Mesenchymal stem cell (in vitro differentiated cells and primary cell): Measurements from ENCODE around the gene CYTH1.

Experiments
- DNase-seq: peaks from one replicate; pipeline ENCODE4 v3.0.0-alpha.2; 2013
- H2AFZ ChIP-seq: one replicate; pipeline ENCODE4 v1.6.1; 2013; ENCODE audit warnings: low read depth, mild to moderate bottlenecking, control low read depth, inconsistent platforms, low read length, moderate library complexity
- H2AK5ac ChIP-seq: 2 replicates; pipeline ENCODE4 v1.6.1; 2013; ENCODE audit warnings: low read length, moderate library complexity, mild to moderate bottlenecking, inconsistent platforms; ENCODE audit not compliant: severe bottlenecking
- H2BK120ac ChIP-seq: one replicate; pipeline ENCODE4 v1.6.1; 2013; ENCODE audit warnings: low read depth, mild to moderate bottlenecking, inconsistent platforms, low read length, moderate library complexity
- H2BK12ac ChIP-seq, 2 experiments: one replicate each; pipeline ENCODE4 v1.6.1; 2013; ENCODE audit warnings: inconsistent platforms in 2 of 2, low read length in 2 of 2, mild to moderate bottlenecking in 2 of 2, moderate library complexity in 2 of 2, control low read depth in 1 of 2
- H2BK15ac ChIP-seq: one replicate; pipeline ENCODE4 v1.6.1; 2013; ENCODE audit warnings: mild to moderate bottlenecking, low read depth, inconsistent platforms; ENCODE audit not compliant: poor library complexity, severe bottlenecking
- H2BK5ac ChIP-seq: 2 replicates; pipeline ENCODE4 v1.6.1; 2013; ENCODE audit warnings: low read depth, mild to moderate bottlenecking, low read length, control low read depth, inconsistent platforms; ENCODE audit not compliant: poor library complexity, severe bottlenecking
- H3K14ac ChIP-seq, 2 experiments: one replicate each; pipeline ENCODE4 v1.6.1; 2013; ENCODE audit warnings: inconsistent platforms in 2 of 2, low read length in 2 of 2, control low read depth in 1 of 2, mild to moderate bottlenecking in 1 of 2, moderate library complexity in 1 of 2
- H3K18ac ChIP-seq, 2 experiments: one replicate each; pipeline ENCODE4 v1.6.1; 2013; ENCODE audit warnings: inconsistent platforms in 2 of 2, low read length in 2 of 2, control low read depth in 1 of 2, low read depth in 1 of 2, mild to moderate bottlenecking in 1 of 2
- H3K23ac ChIP-seq, 2 experiments: one replicate each; pipeline ENCODE4 v1.6.1; 2013; ENCODE audit warnings: inconsistent platforms in 2 of 2, low read length in 2 of 2, mild to moderate bottlenecking in 2 of 2, moderate library complexity in 2 of 2, control low read depth in 1 of 2
- H3K27ac ChIP-seq: 2 replicates; pipeline ENCODE4 v1.5.1; 2013; ENCODE audit warnings: mild to moderate bottlenecking, moderate library complexity, low read length, control low read depth, inconsistent platforms; ENCODE audit not compliant: poor library complexity, severe bottlenecking
- H3K27me3 ChIP-seq, 2 experiments: 2 replicates each; pipeline versions ENCODE4 v1.6.1 to v1.7.0; 2013; ENCODE audit warnings: low read length in 2 of 2, mild to moderate bottlenecking in 2 of 2, moderate library complexity in 2 of 2, control low read depth in 1 of 2, inconsistent platforms in 1 of 2; ENCODE audit not compliant: control insufficient read depth in 1 of 2, insufficient read depth in 1 of 2
- H3K36me3 ChIP-seq, 2 experiments: 2 replicates each; pipeline versions ENCODE4 v1.6.1 to v1.7.0; 2013; ENCODE audit warnings: low read length in 2 of 2, control low read depth in 1 of 2, inconsistent platforms in 1 of 2, low read depth in 1 of 2, mild to moderate bottlenecking in 1 of 2; ENCODE audit not compliant: insufficient read depth in 2 of 2, control insufficient read depth in 1 of 2
- H3K4ac ChIP-seq, 2 experiments: one replicate each; pipeline ENCODE4 v1.6.1; 2013; ENCODE audit warnings: inconsistent platforms in 2 of 2, low read length in 2 of 2, mild to moderate bottlenecking in 2 of 2, moderate library complexity in 2 of 2, control low read depth in 1 of 2, low read depth in 1 of 2
- H3K4me1 ChIP-seq: 2 replicates; pipeline ENCODE4 v1.6.1; 2013; ENCODE audit warnings: low read depth, low read length, control low read depth; ENCODE audit not compliant: control insufficient read depth, insufficient read depth
- H3K4me2 ChIP-seq: 2 replicates; pipeline ENCODE4 v1.6.1; 2013; ENCODE audit warnings: low read length, mild to moderate bottlenecking, inconsistent platforms; ENCODE audit not compliant: poor library complexity, severe bottlenecking
- H3K4me3 ChIP-seq, 2 experiments: 2 replicates each; pipeline versions ENCODE4 v1.5.1 to v1.7.0; 2013; ENCODE audit warnings: low read length in 2 of 2, mild to moderate bottlenecking in 2 of 2, control low read depth in 1 of 2, low read depth in 1 of 2; ENCODE audit not compliant: insufficient read depth in 1 of 2
- H3K79me1 ChIP-seq: replicated peaks from 2 replicates; pipeline ENCODE4 v1.6.1; 2013; ENCODE audit warnings: mild to moderate bottlenecking, control low read depth, low read length, inconsistent platforms; ENCODE audit not compliant: poor library complexity, severe bottlenecking
- H3K9ac ChIP-seq: 2 replicates; pipeline ENCODE4 v1.7.0; 2013; ENCODE audit warnings: mild to moderate bottlenecking, low read length, moderate library complexity
- H3K9me3 ChIP-seq: 2 replicates; pipeline ENCODE4 v1.7.0; 2013; ENCODE audit warnings: mild to moderate bottlenecking, low read length; ENCODE audit not compliant: control insufficient read depth
- H4K8ac ChIP-seq: one replicate; pipeline ENCODE4 v1.6.1; 2013; ENCODE audit warnings: inconsistent platforms, mild to moderate bottlenecking, low read length, moderate library complexity
- H4K91ac ChIP-seq: one replicate; pipeline ENCODE4 v1.6.1; 2013; ENCODE audit warnings: mild to moderate bottlenecking, low read length, inconsistent platforms
- WGBS: methylation state at CpG from one replicate; pipeline ENCODE4 v1.1.7; 2013; ENCODE audit warnings: mixed read lengths; 5-methylcytosine and 5-hydroxymethylcytosine counted together

Gene CYTH1

GRCh38 chr17:78710607-78711006, 71.5 kb downstream of the CYTH1 start:
- Histone ChIP-seq H3K27me3 (no peaks in the 10 kb centered on the region), H3K23ac (no peak overlapping the region), H2AFZ (no peak overlapping the region), H3K79me1 (peaks cover 17% of the 10 kb centered on the region), H3K27ac (no peak overlapping the region), H2BK120ac (no peak overlapping the region), H2BK15ac (no peak overlapping the region), H3K4me1 (peaks cover 6% of the 10 kb centered on the region), H3K36me3 (peaks cover 5 to 26% of the 10 kb centered on the region in 2 experiments), H3K14ac (no peak overlapping the region), H3K9ac (no peak overlapping the region), H3K18ac (no peak overlapping the region), H4K91ac (no peak overlapping the region), H3K4me2 (no peak overlapping the region), H3K9me3 (no peaks in the 10 kb centered on the region), H2BK12ac (no peak overlapping the region), H2AK5ac (no peak overlapping the region), H4K8ac (no peak overlapping the region), H3K4me3 (no peak overlapping the region), H2BK5ac (no peak overlapping the region), H3K4ac (no peak overlapping the region)
- no peak for DNase-seq
- WGBS = 98% methylated on average over 4 of the region's 4 CpGs

- Histone ChIP-seq H2BK12ac (no peak overlapping the region), H3K27ac (no peak overlapping the region), H2BK15ac (no peak overlapping the region), H4K8ac (no peak overlapping the region), H3K9ac (no peak overlapping the region), H3K4me1 (peaks cover 6% of the 10 kb centered on the region), H3K4me2 (no peak overlapping the region), H3K27me3 (no peaks in the 10 kb centered on the region), H3K4me3 (no peak overlapping the region), H2BK5ac (no peak overlapping the region), H2AK5ac (no peak overlapping the region), H3K4ac (no peak overlapping the region), H4K91ac (no peak overlapping the region), H3K18ac (no peak overlapping the region), H3K36me3 (peaks cover 8 to 35% of the 10 kb centered on the region in 2 experiments), H3K23ac (no peak overlapping the region), H3K79me1 (peaks cover 16% of the 10 kb centered on the region), H3K9me3 (no peaks in the 10 kb centered on the region), H2AFZ (no peak overlapping the region), H2BK120ac (no peak overlapping the region), H3K14ac (no peak overlapping the region)
- no peak for DNase-seq
- 78% methylated on average over 3 of the region's 4 CpGs for WGBS
Measured at GRCh38 chr17:78709751-78710181, 72.3 kb downstream of the CYTH1 start.

- Histone ChIP-seq H3K4ac (peak overlapping the region in 1 of 2 experiments; percentile 37), H3K4me1 (peaks cover 3% of the 10 kb centered on the region), H3K4me3 (no peak overlapping the region), H2AK5ac (peak overlapping the region; percentile 72), H2AFZ (no peak overlapping the region), H3K79me1 (peaks cover 13% of the 10 kb centered on the region), H4K8ac (peak overlapping the region; percentile 16), H3K23ac (no peak overlapping the region), H3K18ac (peak overlapping the region in 1 of 2 experiments; percentile 11), H3K4me2 (no peak overlapping the region), H2BK5ac (peak overlapping the region; percentile 71), H3K14ac (no peak overlapping the region), H3K27ac (no peak overlapping the region), H2BK12ac (peak overlapping the region in 1 of 2 experiments; percentile 6), H3K9me3 (no peaks in the 10 kb centered on the region), H3K9ac (no peak overlapping the region), H2BK15ac (no peak overlapping the region), H3K27me3 (no peaks in the 10 kb centered on the region), H4K91ac (no peak overlapping the region), H3K36me3 (peaks cover 8 to 40% of the 10 kb centered on the region in 2 experiments), H2BK120ac (no peak overlapping the region)
- 94% methylated on average over 10 of the region's 10 CpGs for WGBS
- no peak for DNase-seq
Measured at GRCh38 chr17:78709119-78709681, 72.9 kb downstream of the CYTH1 start.

GRCh38 chr17:78708510-78708973, 73.5 kb downstream of the CYTH1 start:
- Histone ChIP-seq H2AFZ (no peak overlapping the region), H3K36me3 (peaks cover 10 to 47% of the 10 kb centered on the region in 2 experiments)

More at GRCh38 chr17:78708510-78708973, 73.5 kb downstream of the CYTH1 start:
- Histone ChIP-seq H3K9me3 (no peaks in the 10 kb centered on the region), H2BK120ac (no peak overlapping the region), H3K4ac (no peak overlapping the region), H3K4me3 (no peak overlapping the region), H3K79me1 (peaks cover 17% of the 10 kb centered on the region), H4K8ac (no peak overlapping the region), H2BK12ac (no peak overlapping the region), H2BK15ac (no peak overlapping the region), H4K91ac (no peak overlapping the region), H3K18ac (no peak overlapping the region), H3K14ac (no peak overlapping the region), H3K27me3 (no peaks in the 10 kb centered on the region), H3K4me2 (no peak overlapping the region), H3K23ac (no peak overlapping the region), H3K27ac (peak overlapping the region; percentile 30), H2BK5ac (no peak overlapping the region), H2AK5ac (no peak overlapping the region), H3K4me1 (peaks cover 3% of the 10 kb centered on the region), H3K9ac (peak overlapping the region; percentile 9)
- peak; percentile 74 for DNase-seq
- 0% methylated on average over 3 of the region's 6 CpGs for WGBS
